ENCODE measurements around the gene CCDC195. TPM values are rescaled to one million over a fixed set of nuclear protein-coding genes. Genes with fewer than 3 reads are reported as not detected.

CCDC195 gene, protein sequence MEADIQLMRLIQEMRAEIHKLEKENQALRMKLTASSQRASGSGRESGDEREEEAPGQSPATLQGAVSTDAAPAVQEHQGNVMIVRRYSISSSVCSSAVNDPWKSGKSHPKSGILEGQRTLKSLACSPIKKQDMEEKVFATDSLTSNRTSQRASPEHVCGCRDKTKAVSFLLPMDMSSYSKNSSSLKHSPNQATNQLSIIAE
- total RNA-seq: not detected
- polyA plus RNA-seq: not detected

DNA sequence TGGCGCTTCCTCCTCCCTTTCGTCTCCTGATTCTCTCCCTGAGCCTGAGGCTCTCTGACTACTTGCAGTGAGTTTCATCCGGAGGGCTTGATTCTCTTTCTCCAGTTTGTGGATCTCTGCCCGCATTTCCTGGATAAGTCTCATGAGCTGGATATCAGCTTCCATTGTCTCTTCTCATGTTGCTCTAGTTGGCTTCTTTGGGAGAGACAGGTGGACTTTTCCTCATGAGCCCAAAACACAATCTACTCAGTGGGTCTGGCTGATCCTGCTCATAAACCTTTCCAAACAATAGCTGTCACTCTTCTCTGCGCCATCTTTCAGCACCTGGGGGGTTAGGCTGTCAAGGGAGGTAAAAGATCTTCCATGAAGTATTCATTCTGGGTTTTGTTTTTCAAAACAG, at the start of gene CCDC195:
TSS of gene CCDC195 (minus strand) at position 165 of the 400 bp plus-strand sequence. CDS start at position 165, 0 bp downstream.
- peaks cover 0 to 14% (median 3%) of the 10 kb centered on the region in 7 donors for H3K9me3 Mint-ChIP-seq
- Histone ChIP-seq H3K27ac (ENCODE audit: insufficient read depth, low read length, poor library complexity, severe bottlenecking) (no peak within 1 kb of the TSS), H3K4me3 (ENCODE audit: low read depth, low read length) (no peak within 1 kb of the TSS), H3K36me3 (ENCODE audit: control insufficient read depth, insufficient read depth, low read length) (no peaks in the 10 kb centered on the region), H3K27me3 (ENCODE audit: control insufficient read depth, insufficient read depth, low read length) (no peaks in the 10 kb centered on the region), H3K4me1 (ENCODE audit: control insufficient read depth, insufficient read depth, low read length, poor library complexity, severe bottlenecking) (no peaks in the 10 kb centered on the region), H3K9me3 (ENCODE audit: control insufficient read depth in 2 of 2, low read length in 2 of 2) (no peaks in the 10 kb centered on the region)
- H3K36me3 Mint-ChIP-seq: no peaks in the 10 kb centered on the region
- no peaks in the 10 kb centered on the region for H3K4me1 Mint-ChIP-seq
- no peak within 1 kb of the TSS for H3K27ac Mint-ChIP-seq
- no peak within 1 kb of the TSS for H3K4me3 Mint-ChIP-seq
- DNase-seq (no peak), ATAC-seq (ENCODE audit: low read depth in 2 of 2) (no peak)
- peaks cover 2% of the 10 kb centered on the region for H3K27me3 Mint-ChIP-seq

GRCh38 chr2:224764565-224765236, 48.5 kb upstream of the CCDC195 start:
- Mint-ChIP-seq H3K4me3 (peak overlapping the region in 2 of 4 donors; percentile 47), H3K27me3 (peaks cover 5% of the 10 kb centered on the region)
- DNase-seq: peak in 2 of 3 donors; percentile 35 to 47

GRCh38 chr2:224757934-224758548, 41.9 kb upstream of the CCDC195 start:
- H3K27ac Mint-ChIP-seq: no peak overlapping the region
- H3K9me3 Mint-ChIP-seq: peaks cover 2 to 33% (median 12%) of the 10 kb centered on the region in 7 donors
- no peak overlapping the region for H3K4me3 ChIP-seq (ENCODE audit: low read depth, low read length)
- H3K9me3 ChIP-seq (ENCODE audit: control insufficient read depth in 2 of 2, low read length in 2 of 2): peaks cover 13 to 15% of the 10 kb centered on the region in 2 experiments
- ATAC-seq (ENCODE audit: low read depth in 2 of 2) (no peak), DNase-seq (no peak)
- peaks cover 0 to 6% (median 4%) of the 10 kb centered on the region in 4 donors for H3K4me1 Mint-ChIP-seq
- H3K36me3 Mint-ChIP-seq: peaks cover 47% of the 10 kb centered on the region
- H3K27ac ChIP-seq (ENCODE audit: insufficient read depth, low read length, poor library complexity, severe bottlenecking): no peak overlapping the region
- no peaks in the 10 kb centered on the region for H3K4me1 ChIP-seq (ENCODE audit: control insufficient read depth, insufficient read depth, low read length, poor library complexity, severe bottlenecking)
- H3K27me3 ChIP-seq (ENCODE audit: control insufficient read depth, insufficient read depth, low read length): no peaks in the 10 kb centered on the region
- peak overlapping the region in 1 of 4 donors; percentile 41 for H3K4me3 Mint-ChIP-seq
- peaks cover 27% of the 10 kb centered on the region for H3K36me3 ChIP-seq (ENCODE audit: control insufficient read depth, insufficient read depth, low read length)
- peaks cover 5% of the 10 kb centered on the region for H3K27me3 Mint-ChIP-seq

More at GRCh38 chr2:224764565-224765236, 48.5 kb upstream of the CCDC195 start:
- Histone ChIP-seq H3K27me3 (ENCODE audit: control insufficient read depth, insufficient read depth, low read length) (no peaks in the 10 kb centered on the region), H3K27ac (ENCODE audit: insufficient read depth, low read length, poor library complexity, severe bottlenecking) (no peak overlapping the region), H3K9me3 (ENCODE audit: control insufficient read depth in 2 of 2, low read length in 2 of 2) (no peaks in the 10 kb centered on the region), H3K4me1 (ENCODE audit: control insufficient read depth, insufficient read depth, low read length, poor library complexity, severe bottlenecking) (peaks cover 10% of the 10 kb centered on the region), H3K4me3 (ENCODE audit: low read depth, low read length) (no peak overlapping the region), H3K36me3 (ENCODE audit: control insufficient read depth, insufficient read depth, low read length) (peaks cover 75% of the 10 kb centered on the region)
- ATAC-seq (ENCODE audit: low read depth in 2 of 2): peak; percentile 83 to 85
- peak overlapping the region; percentile 64 to 83 (median 67) for H3K27ac Mint-ChIP-seq
- H3K9me3 Mint-ChIP-seq: peaks cover 0 to 8% (median 0%) of the 10 kb centered on the region in 7 donors
- H3K4me1 Mint-ChIP-seq: peaks cover 7 to 32% (median 13%) of the 10 kb centered on the region in 4 donors
- peaks cover 77% of the 10 kb centered on the region for H3K36me3 Mint-ChIP-seq

DNA sequence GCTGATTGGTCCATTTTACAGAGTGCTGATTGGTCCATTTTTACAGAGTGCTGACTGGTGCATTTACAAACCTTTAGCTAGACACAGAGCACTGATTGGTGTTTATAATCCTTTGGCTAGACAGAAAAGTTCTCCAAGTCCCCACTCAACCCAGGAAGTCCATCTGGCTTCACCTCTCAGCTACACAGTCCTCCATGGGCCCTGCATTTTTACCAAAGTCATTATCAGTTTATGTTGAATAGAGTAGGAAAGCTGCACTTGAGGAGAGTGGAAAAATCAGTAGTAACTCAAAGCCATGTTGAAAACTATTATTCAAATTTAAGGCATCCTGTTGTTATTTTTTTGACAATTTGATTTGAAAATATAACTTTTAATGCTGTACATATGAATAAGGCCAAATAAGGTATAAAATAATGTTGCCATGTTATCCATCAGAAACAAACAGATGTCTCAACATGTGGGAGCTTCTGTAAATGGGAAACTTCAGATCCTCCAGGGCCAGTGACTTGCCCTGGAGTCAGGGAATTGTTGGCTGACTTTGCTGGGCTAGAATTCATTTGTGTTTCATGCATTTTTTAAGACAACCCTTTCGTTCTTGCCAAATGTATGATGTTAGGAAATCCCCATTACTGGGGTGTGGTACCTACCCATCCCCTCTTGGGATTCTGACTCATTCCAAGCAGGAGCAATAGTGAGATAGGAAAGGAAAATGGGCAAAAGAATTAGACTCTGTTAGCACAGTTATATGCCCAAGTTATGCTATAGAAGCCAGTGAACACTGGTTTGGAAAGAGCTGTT, 37.8 kb upstream of the CCDC195 start:
- Mint-ChIP-seq H3K27ac (no peak overlapping the region), H3K4me1 (no peaks in the 10 kb centered on the region), H3K36me3 (peaks cover 18% of the 10 kb centered on the region), H3K9me3 (peaks cover 2 to 23% (median 12%) of the 10 kb centered on the region in 7 donors), H3K4me3 (no peak overlapping the region), H3K27me3 (no peaks in the 10 kb centered on the region)
- no peak for DNase-seq
- Histone ChIP-seq H3K4me1 (ENCODE audit: control insufficient read depth, insufficient read depth, low read length, poor library complexity, severe bottlenecking) (no peaks in the 10 kb centered on the region), H3K36me3 (ENCODE audit: control insufficient read depth, insufficient read depth, low read length) (peaks cover 12% of the 10 kb centered on the region), H3K27ac (ENCODE audit: insufficient read depth, low read length, poor library complexity, severe bottlenecking) (no peak overlapping the region), H3K27me3 (ENCODE audit: control insufficient read depth, insufficient read depth, low read length) (peaks cover 5% of the 10 kb centered on the region), H3K9me3 (ENCODE audit: control insufficient read depth in 2 of 2, low read length in 2 of 2) (peaks cover 12 to 14% of the 10 kb centered on the region in 2 experiments), H3K4me3 (ENCODE audit: low read depth, low read length) (no peak overlapping the region)
- no peak for ATAC-seq (ENCODE audit: low read depth in 2 of 2)

DNA sequence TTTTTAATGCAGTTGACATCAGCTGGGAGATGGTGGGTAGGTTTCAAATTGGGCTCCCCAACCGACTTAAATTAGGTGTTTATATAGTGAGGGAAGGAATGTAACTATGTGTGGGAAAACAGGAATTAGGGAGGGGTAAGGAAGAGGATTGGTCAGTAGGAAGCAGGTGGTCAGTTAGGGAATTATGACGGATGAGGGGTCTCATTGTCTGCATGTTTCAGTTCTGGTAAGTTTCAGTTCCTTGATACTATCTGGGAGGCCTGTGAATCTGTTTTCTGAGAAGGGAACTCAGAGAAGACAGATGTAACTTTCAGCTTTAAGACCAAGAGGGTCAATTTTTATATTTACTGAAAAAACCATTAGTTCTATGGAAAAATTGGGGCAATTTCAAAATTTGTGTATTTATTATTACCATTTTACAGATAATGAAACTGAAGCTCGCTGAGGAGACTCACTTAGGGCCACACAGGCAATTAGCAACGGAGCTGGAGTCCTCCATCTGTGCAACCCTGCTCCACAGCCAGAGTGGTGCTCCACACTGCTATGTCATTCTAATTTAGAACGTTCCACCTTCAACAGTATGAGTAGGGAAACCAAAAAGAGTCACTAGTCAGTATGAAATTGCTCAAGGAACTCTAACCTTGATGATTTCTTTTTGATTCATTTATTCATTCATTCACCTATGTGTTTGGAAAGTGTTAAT, 36.0 kb upstream of the CCDC195 start:
- Mint-ChIP-seq H3K4me3 (no peak overlapping the region), H3K27ac (peak overlapping the region in 1 of 3 donors; percentile 20)

DNA sequence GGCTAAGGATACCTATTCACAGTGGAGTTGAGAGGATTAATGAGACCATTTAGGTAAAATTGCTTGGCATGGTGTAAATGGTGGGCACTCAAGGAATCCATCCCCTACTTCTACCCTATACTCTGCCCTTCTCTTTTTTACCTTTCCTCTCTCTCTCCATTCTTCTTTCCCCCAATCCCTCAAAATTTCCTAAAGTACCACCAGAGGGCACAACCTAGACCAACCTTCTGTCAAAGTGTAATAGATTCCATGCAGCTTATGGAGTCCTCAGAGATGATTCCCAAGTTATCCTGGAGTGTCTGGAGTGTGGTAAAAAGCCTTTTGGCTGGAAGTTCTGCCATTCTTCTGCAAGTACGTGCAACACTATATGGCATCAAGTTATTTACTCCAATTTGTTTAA, 33.0 kb upstream of the CCDC195 start:
- DNase-seq: no peak
- H3K4me1 ChIP-seq (ENCODE audit: control insufficient read depth, insufficient read depth, low read length, poor library complexity, severe bottlenecking): no peaks in the 10 kb centered on the region
- ATAC-seq (ENCODE audit: low read depth in 2 of 2): no peak
- Mint-ChIP-seq H3K27me3 (no peaks in the 10 kb centered on the region), H3K4me3 (no peak overlapping the region), H3K27ac (no peak overlapping the region), H3K4me1 (no peaks in the 10 kb centered on the region), H3K36me3 (no peaks in the 10 kb centered on the region), H3K9me3 (peaks cover 0 to 3% (median 0%) of the 10 kb centered on the region in 7 donors)
- H3K9me3 ChIP-seq (ENCODE audit: control insufficient read depth in 2 of 2, low read length in 2 of 2): no peaks in the 10 kb centered on the region
- H3K27ac ChIP-seq (ENCODE audit: insufficient read depth, low read length, poor library complexity, severe bottlenecking): no peak overlapping the region
- H3K4me3 ChIP-seq (ENCODE audit: low read depth, low read length): no peak overlapping the region
- H3K27me3 ChIP-seq (ENCODE audit: control insufficient read depth, insufficient read depth, low read length): peaks cover 7% of the 10 kb centered on the region
- no peaks in the 10 kb centered on the region for H3K36me3 ChIP-seq (ENCODE audit: control insufficient read depth, insufficient read depth, low read length)

More for the DNA sequence above, 36.0 kb upstream of the CCDC195 start:
- Histone ChIP-seq H3K9me3 (ENCODE audit: control insufficient read depth in 2 of 2, low read length in 2 of 2) (peaks cover 0 to 1% of the 10 kb centered on the region in 2 experiments), H3K36me3 (ENCODE audit: control insufficient read depth, insufficient read depth, low read length) (no peaks in the 10 kb centered on the region), H3K4me3 (ENCODE audit: low read depth, low read length) (no peak overlapping the region), H3K4me1 (ENCODE audit: control insufficient read depth, insufficient read depth, low read length, poor library complexity, severe bottlenecking) (no peaks in the 10 kb centered on the region), H3K27ac (ENCODE audit: insufficient read depth, low read length, poor library complexity, severe bottlenecking) (no peak overlapping the region), H3K27me3 (ENCODE audit: control insufficient read depth, insufficient read depth, low read length) (peaks cover 7% of the 10 kb centered on the region)
- peaks cover under 1% of the 10 kb centered on the region for H3K36me3 Mint-ChIP-seq
- no peaks in the 10 kb centered on the region for H3K4me1 Mint-ChIP-seq
- ATAC-seq (ENCODE audit: low read depth in 2 of 2): no peak
- no peaks in the 10 kb centered on the region for H3K27me3 Mint-ChIP-seq
- H3K9me3 Mint-ChIP-seq: peaks cover 2 to 8% (median 5%) of the 10 kb centered on the region in 7 donors
- DNase-seq: no peak

GRCh38 chr2:224747765-224748164, 31.6 kb upstream of the CCDC195 start:
- Mint-ChIP-seq H3K4me1 (no peaks in the 10 kb centered on the region), H3K4me3 (no peak overlapping the region), H3K36me3 (no peaks in the 10 kb centered on the region), H3K9me3 (peaks cover 0 to 3% (median under 1%) of the 10 kb centered on the region in 7 donors), H3K27me3 (no peaks in the 10 kb centered on the region), H3K27ac (no peak overlapping the region)
- Histone ChIP-seq H3K4me3 (ENCODE audit: low read depth, low read length) (no peak overlapping the region), H3K9me3 (ENCODE audit: control insufficient read depth in 2 of 2, low read length in 2 of 2) (no peaks in the 10 kb centered on the region), H3K4me1 (ENCODE audit: control insufficient read depth, insufficient read depth, low read length, poor library complexity, severe bottlenecking) (no peaks in the 10 kb centered on the region), H3K27ac (ENCODE audit: insufficient read depth, low read length, poor library complexity, severe bottlenecking) (no peak overlapping the region), H3K27me3 (ENCODE audit: control insufficient read depth, insufficient read depth, low read length) (peaks cover 7% of the 10 kb centered on the region), H3K36me3 (ENCODE audit: control insufficient read depth, insufficient read depth, low read length) (no peaks in the 10 kb centered on the region)
- DNase-seq (no peak), ATAC-seq (ENCODE audit: low read depth in 2 of 2) (no peak)
